K562 (cell line): ENCODE data around the gene TACSTD2. TPM values are rescaled to one million over a fixed set of nuclear protein-coding genes. Genes with fewer than 3 reads are reported as not detected.
A peak's percentile ranks its signal among the peaks of the same experiment; 100 is the strongest.

Experiments
- CBFA2T2 ChIP-seq: fragments of 450-650 bp; conservative IDR thresholded peaks from 2 replicates; pipeline ENCODE4 v1.6.1; 2017; ENCODE audit warnings: mild to moderate bottlenecking
- CHD1 ChIP-seq: fragments of 200-600 bp; sonication (generic); IDR thresholded peaks from one replicate; pipeline ENCODE4 v1.6.1; 2012; ENCODE audit warnings: mild to moderate bottlenecking, moderate library complexity, low read length, inconsistent platforms
- KAT7 ChIP-seq: sonication (generic); formaldehyde crosslinking; IDR thresholded peaks from 2 replicates; pipeline ENCODE4 v1.8.0; 2022; ENCODE audit warnings: missing genetic modification reagents, mild to moderate bottlenecking, borderline replicate concordance
- PML ChIP-seq: IDR thresholded peaks from 2 replicates; pipeline ENCODE4 v1.6.1; 2012; ENCODE audit warnings: low read length, inconsistent platforms
- PTTG1 ChIP-seq: fragments of 450-650 bp; IDR thresholded peaks from 2 replicates; pipeline ENCODE4 v1.6.1; 2016; ENCODE audit warnings: low read depth, mild to moderate bottlenecking, missing genetic modification characterization, missing compliant biosample characterization
- RBM14 ChIP-seq: fragments of 200-400 bp; formaldehyde crosslinking; IDR thresholded peaks from 2 replicates; pipeline ENCODE4 v1.6.1; 2018; ENCODE audit warnings: low read depth, mild to moderate bottlenecking, low read length, moderate library complexity, borderline replicate concordance; ENCODE audit not compliant: insufficient read depth
- SMAD4 ChIP-seq: fragments of 250-450 bp; sonication (Bioruptor Pico); conservative IDR thresholded peaks from 2 replicates; pipeline ENCODE4 v1.8.0; 2021; ENCODE audit warnings: inconsistent platforms, mild to moderate bottlenecking, moderate library complexity
- SRSF7 ChIP-seq: fragments of 200-400 bp; formaldehyde crosslinking; optimal IDR thresholded peaks from 2 replicates; pipeline ENCODE3; 2017; ENCODE audit warnings: mild to moderate bottlenecking, low read depth, low read length
- SUPT5H ChIP-seq: fragments of 450-650 bp; IDR thresholded peaks from 2 replicates; pipeline ENCODE4 v1.6.1; 2016
- TAF1 ChIP-seq: IDR thresholded peaks from 2 replicates; pipeline ENCODE4 v1.6.1; 2011; ENCODE audit warnings: mild to moderate bottlenecking, low read length, moderate library complexity; ENCODE audit not compliant: insufficient read depth, control insufficient read depth, severe bottlenecking; ENCODE audit errors: extremely low read depth
- TCFL5 ChIP-seq: fragments of 250-450 bp; sonication (Bioruptor Pico); conservative IDR thresholded peaks from 2 replicates; pipeline ENCODE4 v1.6.1; 2021; ENCODE audit warnings: mild to moderate bottlenecking, moderate library complexity, matching md5 sums
- U2AF2 ChIP-seq: fragments of 200-400 bp; formaldehyde crosslinking; optimal IDR thresholded peaks from 2 replicates; pipeline ENCODE3; 2017; ENCODE audit warnings: low read depth, mild to moderate bottlenecking, low read length
- ZFX ChIP-seq: sonication (generic); formaldehyde crosslinking; IDR thresholded peaks from 2 replicates; pipeline ENCODE4 v1.8.0; 2022; ENCODE audit warnings: mild to moderate bottlenecking, missing genetic modification reagents, moderate library complexity
- ZNF23 ChIP-seq: fragments of 250-450 bp; sonication (Bioruptor Pico); IDR thresholded peaks from 2 replicates; pipeline ENCODE4 v1.4.0; 2020; ENCODE audit warnings: mild to moderate bottlenecking
- ZNF263 ChIP-seq: sonication (generic); formaldehyde crosslinking; IDR thresholded peaks from 2 replicates; pipeline ENCODE4 v1.8.0; 2022; ENCODE audit warnings: mild to moderate bottlenecking, missing genetic modification reagents, borderline replicate concordance
- ZNF668 ChIP-seq: fragments of 250-450 bp; sonication (Bioruptor Pico); IDR thresholded peaks from 2 replicates; pipeline ENCODE4 v1.8.0; 2022; ENCODE audit warnings: mild to moderate bottlenecking, inconsistent platforms
- polyA plus RNA-seq, 8 experiments: library from polyadenylated mRNA; depleted of rRNA in 4 of 8; stranded (reverse) in 5 of 8; unstranded in 3 of 8; fragments of >200 nt; fragmentation: Nextera tagmentation in 2 of 8; fragmentation: Illumina TruSeq in 1 of 8; extraction: Ambion mirVana in 2 of 8; extraction: Trizol in 1 of 8; gene quantifications; 2 replicates each; pipeline versions ENCODE4 v1.2.1 to v1.2.3, GENCODE V29; 2011 to 2014; ENCODE audit warnings: inconsistent platforms in 1 of 8, missing spikeins in 1 of 8
- total RNA-seq, 7 experiments: library from RNA; depleted of rRNA in 6 of 7; stranded (reverse); fragments of >200 nt in 6 of 7; fragmentation: Illumina TruSeq in 2 of 7; extraction: Trizol in 2 of 7; gene quantifications; 2 replicates each; pipeline versions ENCODE4 v1.2.1 to v1.2.3, GENCODE V29; 2011 to 2021; ENCODE audit warnings: low replicate concordance in 1 of 7
- TF ChIP-seq, protein P1 (sequence below), 2 experiments: fragments of 450-650 bp in 1 of 2; sonication (generic) in 1 of 2; formaldehyde crosslinking in 1 of 2; IDR thresholded peaks; 2 replicates each; pipeline versions ENCODE4 v1.7.1 to v1.9.0; 2016 to 2022; ENCODE audit warnings: inconsistent platforms in 1 of 2, mild to moderate bottlenecking in 1 of 2, missing genetic modification reagents in 1 of 2
- TF ChIP-seq, protein P2 (sequence below): fragments of 450-650 bp; IDR thresholded peaks from 2 replicates; pipeline ENCODE4 v1.6.1; 2016; ENCODE audit warnings: antibody characterized with exemption

The TACSTD2 gene
- total and polyA plus RNA-seq, 9 of the 15 experiments (the other 6 are each of a cell fraction or from before 2014, with no cell fraction given), result 0.04 to 0.31 TPM; not detected in 7

DNA sequence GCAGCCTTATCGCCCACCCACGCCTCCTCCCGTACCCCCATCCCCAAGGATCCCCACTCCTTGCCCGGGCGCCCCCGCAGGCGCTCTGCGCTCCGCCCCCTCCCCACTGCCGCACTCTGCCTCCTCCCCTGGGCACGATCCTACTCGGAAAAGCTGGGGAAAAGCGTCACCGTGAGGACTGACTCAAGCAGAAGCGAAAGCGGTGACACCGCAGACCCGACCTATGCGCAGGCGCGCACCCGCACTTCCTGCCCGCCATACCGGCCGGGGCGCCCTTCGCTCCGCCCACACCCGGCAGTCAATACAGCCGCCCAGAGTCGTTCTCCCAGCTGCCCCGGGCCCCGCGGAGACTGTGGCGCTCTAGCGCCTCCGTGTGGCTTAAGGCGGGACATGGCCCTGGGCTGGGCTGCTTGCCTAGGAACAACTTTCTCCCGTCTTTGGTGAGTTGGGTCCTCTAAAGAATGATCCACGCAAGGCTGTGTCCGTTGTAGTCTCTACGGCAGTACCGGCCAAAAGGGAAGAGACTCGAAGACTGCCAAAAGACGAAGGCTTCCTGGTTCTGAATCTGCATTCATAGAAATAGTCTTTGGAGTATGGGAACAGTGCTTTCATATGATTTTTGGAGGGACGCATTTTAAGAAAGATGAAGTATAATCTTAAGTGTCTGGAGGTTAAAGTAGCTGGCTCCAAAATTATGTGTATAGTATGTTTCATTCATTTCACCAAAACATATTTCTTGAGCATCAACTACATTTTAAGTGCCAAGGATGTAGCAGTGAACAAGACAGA, 30.3 kb downstream of the TACSTD2 start, which contains the start of gene OMA1 (continued):
- TF ChIP-seq, protein P1, sequence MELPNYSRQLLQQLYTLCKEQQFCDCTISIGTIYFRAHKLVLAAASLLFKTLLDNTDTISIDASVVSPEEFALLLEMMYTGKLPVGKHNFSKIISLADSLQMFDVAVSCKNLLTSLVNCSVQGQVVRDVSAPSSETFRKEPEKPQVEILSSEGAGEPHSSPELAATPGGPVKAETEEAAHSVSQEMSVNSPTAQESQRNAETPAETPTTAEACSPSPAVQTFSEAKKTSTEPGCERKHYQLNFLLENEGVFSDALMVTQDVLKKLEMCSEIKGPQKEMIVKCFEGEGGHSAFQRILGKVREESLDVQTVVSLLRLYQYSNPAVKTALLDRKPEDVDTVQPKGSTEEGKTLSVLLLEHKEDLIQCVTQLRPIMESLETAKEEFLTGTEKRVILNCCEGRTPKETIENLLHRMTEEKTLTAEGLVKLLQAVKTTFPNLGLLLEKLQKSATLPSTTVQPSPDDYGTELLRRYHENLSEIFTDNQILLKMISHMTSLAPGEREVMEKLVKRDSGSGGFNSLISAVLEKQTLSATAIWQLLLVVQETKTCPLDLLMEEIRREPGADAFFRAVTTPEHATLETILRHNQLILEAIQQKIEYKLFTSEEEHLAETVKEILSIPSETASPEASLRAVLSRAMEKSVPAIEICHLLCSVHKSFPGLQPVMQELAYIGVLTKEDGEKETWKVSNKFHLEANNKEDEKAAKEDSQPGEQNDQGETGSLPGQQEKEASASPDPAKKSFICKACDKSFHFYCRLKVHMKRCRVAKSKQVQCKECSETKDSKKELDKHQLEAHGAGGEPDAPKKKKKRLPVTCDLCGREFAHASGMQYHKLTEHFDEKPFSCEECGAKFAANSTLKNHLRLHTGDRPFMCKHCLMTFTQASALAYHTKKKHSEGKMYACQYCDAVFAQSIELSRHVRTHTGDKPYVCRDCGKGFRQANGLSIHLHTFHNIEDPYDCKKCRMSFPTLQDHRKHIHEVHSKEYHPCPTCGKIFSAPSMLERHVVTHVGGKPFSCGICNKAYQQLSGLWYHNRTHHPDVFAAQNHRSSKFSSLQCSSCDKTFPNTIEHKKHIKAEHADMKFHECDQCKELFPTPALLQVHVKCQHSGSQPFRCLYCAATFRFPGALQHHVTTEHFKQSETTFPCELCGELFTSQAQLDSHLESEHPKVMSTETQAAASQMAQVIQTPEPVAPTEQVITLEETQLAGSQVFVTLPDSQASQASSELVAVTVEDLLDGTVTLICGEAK (IDR thresholded peaks at IDR 0.05), result peak; percentile 55
- TF ChIP-seq, protein P1 (CRISPR knock-in tag; IDR thresholded peaks at IDR 0.05), result no peak
- peak; percentile 55; the same call in 1 of the 2 replicates for TF ChIP-seq PML
- no peak for TF ChIP-seq CBFA2T2
- TF ChIP-seq RBM14, result no peak
- no peak for TF ChIP-seq ZNF263 (CRISPR knock-in tag)
- TF ChIP-seq SRSF7, result no peak
- TF ChIP-seq ZNF23, result no peak
- TF ChIP-seq U2AF2, result no peak
- TF ChIP-seq PTTG1 (tag), result no peak
- peak; percentile 86 for TF ChIP-seq SUPT5H
- TF ChIP-seq TAF1, result peak; percentile 69
- TF ChIP-seq, protein P2, sequence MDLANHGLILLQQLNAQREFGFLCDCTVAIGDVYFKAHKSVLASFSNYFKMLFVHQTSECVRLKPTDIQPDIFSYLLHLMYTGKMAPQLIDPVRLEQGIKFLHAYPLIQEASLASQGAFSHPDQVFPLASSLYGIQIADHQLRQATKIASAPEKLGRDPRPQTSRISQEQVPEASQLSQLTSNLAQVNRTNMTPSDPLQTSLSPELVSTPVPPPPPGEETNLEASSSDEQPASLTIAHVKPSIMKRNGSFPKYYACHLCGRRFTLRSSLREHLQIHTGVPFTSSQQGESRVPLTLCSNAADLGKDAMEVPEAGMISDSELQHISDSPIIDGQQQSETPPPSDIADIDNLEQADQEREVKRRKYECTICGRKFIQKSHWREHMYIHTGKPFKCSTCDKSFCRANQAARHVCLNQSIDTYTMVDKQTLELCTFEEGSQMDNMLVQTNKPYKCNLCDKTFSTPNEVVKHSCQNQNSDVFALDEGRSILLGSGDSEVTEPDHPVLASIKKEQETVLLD, result peak; percentile 85
- TF ChIP-seq KAT7 (CRISPR knock-in tag), result no peak
- TF ChIP-seq SMAD4, result peak; percentile 35
- TF ChIP-seq ZNF668 (CRISPR knock-in tag), result no peak
- no peak for TF ChIP-seq TCFL5 (CRISPR knock-in tag)
- TF ChIP-seq CHD1, result no peak
- TF ChIP-seq ZFX (CRISPR knock-in tag), result no peak
